Stimulated activated CD4-positive, alpha-beta T cell treated with anti-CD3 and anti-CD28 coated beads, Interleukin-4, amount 100 ng/mL, for 24 hours (primary cell): ENCODE results near the gene TCF23.
"Not testable (repeated sequence)": the region's sequence is repeated elsewhere in the genome, so short reads cannot be mapped to it uniquely, and the experiment has no call there.

ENCODE experiments used
- DNase-seq: peaks from one replicate; pipeline ENCODE4 v3.0.0-alpha.2; 2020

Gene TCF23

GRCh38 chr2:27148801-27149439 lies at the start of gene TCF23:
TCF23 (plus strand) TSS chr2:27149004; CDS start chr2:27149134, 130 bp downstream.
- DNase-seq: no peak

GRCh38 chr2:27099334-27099955 lies 49.4 kb upstream of the TCF23 start:
- DNase-seq: no peak

GRCh38 chr2:27100036-27100435 lies 48.8 kb upstream of the TCF23 start:
- DNase-seq: no peak

- DNase-seq: no peak
Measured at GRCh38 chr2:27102329-27102728, 46.5 kb upstream of the TCF23 start.

GRCh38 chr2:27105981-27106380 lies 42.8 kb upstream of the TCF23 start:
- no peak for DNase-seq

GRCh38 chr2:27108221-27108620 lies 40.6 kb upstream of the TCF23 start:
- no peak for DNase-seq

GRCh38 chr2:27109083-27109482 lies 39.7 kb upstream of the TCF23 start:
- DNase-seq: no peak

- DNase-seq: not testable (repeated sequence)
Measured at GRCh38 chr2:27110603-27111352, 38.0 kb upstream of the TCF23 start.

- DNase-seq: not testable (repeated sequence)
Measured at GRCh38 chr2:27111392-27112078, 37.3 kb upstream of the TCF23 start.

GRCh38 chr2:27115519-27115918 lies 33.3 kb upstream of the TCF23 start:
- DNase-seq: no peak

GRCh38 chr2:27117995-27118524 lies 30.7 kb upstream of the TCF23 start:
- DNase-seq: no peak

GRCh38 chr2:27118525-27119329 lies 30.1 kb upstream of the TCF23 start, which contains the start of gene CGREF1:
CGREF1 (minus strand) TSS chr2:27119128; CDS start chr2:27104366, 14,762 bp downstream.
- DNase-seq: no peak

GRCh38 chr2:27119330-27119670 lies 29.5 kb upstream of the TCF23 start:
- DNase-seq: not testable (repeated sequence)

GRCh38 chr2:27121906-27122305 lies 26.9 kb upstream of the TCF23 start:
- no peak for DNase-seq

GRCh38 chr2:27122791-27123190 lies 26.0 kb upstream of the TCF23 start:
- no peak for DNase-seq

GRCh38 chr2:27123302-27124150 lies 25.3 kb upstream of the TCF23 start, which contains the start of gene ABHD1:
ABHD1 (plus strand) TSS chr2:27123815; CDS start chr2:27123949, 134 bp downstream.
- DNase-seq: peak; percentile 61

GRCh38 chr2:27125104-27125503 lies 23.7 kb upstream of the TCF23 start:
- DNase-seq: no peak

- no peak for DNase-seq
Measured at GRCh38 chr2:27126252-27126710, 22.5 kb upstream of the TCF23 start.

GRCh38 chr2:27127883-27128667 lies 20.7 kb upstream of the TCF23 start:
- no peak for DNase-seq
